CD1c-positive myeloid dendritic cell (primary cell): ENCODE measurements around the gene LRRC7.

Source experiments
- DNase-seq: peaks from one replicate; pipeline ENCODE4 v3.0.0-alpha.2; 2016; ENCODE audit errors: extremely low spot score

The LRRC7 gene

GRCh38 chr1:69776555-69776954 lies 208.8 kb downstream of the LRRC7 start:
- no peak for DNase-seq

DNA sequence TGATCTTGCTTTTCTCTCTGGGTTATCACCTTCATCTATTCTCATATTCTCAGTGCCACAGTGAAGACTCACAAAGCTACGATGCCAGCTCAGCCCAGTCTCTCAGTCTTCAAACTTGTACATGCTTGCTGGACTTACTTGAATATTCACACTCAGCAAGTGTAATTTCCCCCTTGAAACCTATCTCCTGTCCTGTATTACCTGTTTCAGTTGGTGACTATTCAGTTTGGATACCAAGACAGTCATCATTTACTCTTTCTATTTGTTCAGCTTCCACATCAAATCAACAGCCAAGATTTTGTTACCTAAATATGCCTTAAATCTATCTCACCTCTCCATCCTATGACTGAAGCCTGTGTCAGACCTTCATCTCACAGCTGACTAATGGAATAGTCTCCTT lies 209.7 kb downstream of the LRRC7 start:
- no peak for DNase-seq

- DNase-seq = no peak
These were observed 210.2 kb downstream of the LRRC7 start for GRCh38 chr1:69777971-69778370.

GRCh38 chr1:69787151-69787550 lies 219.4 kb downstream of the LRRC7 start:
- DNase-seq = no peak

GRCh38 chr1:69791311-69791710 lies 223.6 kb downstream of the LRRC7 start:
- no peak for DNase-seq

- no peak for DNase-seq
These were observed 227.1 kb downstream of the LRRC7 start for GRCh38 chr1:69794831-69795230.

GRCh38 chr1:69814926-69815325 lies 247.2 kb downstream of the LRRC7 start:
- DNase-seq = no peak

- no peak for DNase-seq
These were observed 257.2 kb downstream of the LRRC7 start for GRCh38 chr1:69824932-69825331.

- DNase-seq = no peak
These were observed 260.0 kb downstream of the LRRC7 start for GRCh38 chr1:69827732-69828131.

DNA sequence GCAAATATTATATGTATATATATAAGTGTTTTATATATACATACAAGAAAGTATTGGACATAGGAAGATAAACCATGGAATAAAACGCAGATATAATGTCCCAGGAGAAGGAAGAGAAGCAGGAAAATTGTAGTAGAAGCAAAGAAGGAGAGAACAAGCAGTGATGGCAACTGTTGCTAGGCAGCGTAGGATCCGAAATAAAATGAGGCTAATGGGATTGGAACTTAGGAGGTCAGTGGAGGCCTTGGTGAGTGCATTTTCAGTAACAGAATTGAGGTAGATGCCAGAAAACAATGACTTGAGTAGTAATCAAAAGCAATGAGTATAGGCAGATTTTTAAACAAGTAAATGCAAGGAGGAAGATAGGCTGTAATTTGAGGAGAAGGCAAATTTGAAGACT lies 265.8 kb downstream of the LRRC7 start:
- DNase-seq = no peak

DNA sequence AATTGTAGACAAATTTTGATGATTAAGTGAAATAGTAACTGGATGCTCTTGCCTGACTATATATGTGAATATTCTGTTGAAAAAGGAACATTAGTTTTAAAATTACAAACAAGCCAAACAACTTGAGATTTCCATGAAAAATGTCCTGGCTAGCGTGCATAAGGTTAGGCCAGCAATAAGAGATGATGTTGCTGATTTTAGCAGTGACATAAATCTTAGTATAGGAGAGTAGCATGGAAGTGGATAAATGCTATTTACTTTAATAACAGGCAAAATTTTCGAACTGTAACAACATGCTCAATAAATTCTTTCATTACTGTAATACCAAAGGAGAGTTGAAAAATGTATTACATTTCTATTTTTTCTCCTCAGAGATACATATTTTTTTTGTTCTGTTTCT lies 266.6 kb downstream of the LRRC7 start:
- no peak for DNase-seq

DNA sequence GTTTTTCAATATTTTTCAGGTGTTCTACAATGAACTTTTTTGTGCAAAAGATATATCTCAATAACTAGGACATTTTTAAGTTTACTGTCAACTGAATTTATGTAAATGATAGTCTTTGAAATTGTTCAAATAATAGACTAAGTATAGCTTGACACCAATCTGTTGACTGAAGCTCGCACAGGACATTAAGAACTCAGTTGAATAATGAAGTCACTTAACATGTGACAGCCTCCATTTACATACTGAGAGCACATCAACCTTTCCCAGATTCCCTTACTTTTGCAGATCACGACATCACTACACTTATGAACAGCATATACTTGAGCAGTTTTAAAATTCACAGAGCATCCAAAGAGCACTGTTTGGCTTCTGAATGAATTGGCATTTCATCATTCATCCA lies 268.2 kb downstream of the LRRC7 start:
- DNase-seq = no peak

DNA sequence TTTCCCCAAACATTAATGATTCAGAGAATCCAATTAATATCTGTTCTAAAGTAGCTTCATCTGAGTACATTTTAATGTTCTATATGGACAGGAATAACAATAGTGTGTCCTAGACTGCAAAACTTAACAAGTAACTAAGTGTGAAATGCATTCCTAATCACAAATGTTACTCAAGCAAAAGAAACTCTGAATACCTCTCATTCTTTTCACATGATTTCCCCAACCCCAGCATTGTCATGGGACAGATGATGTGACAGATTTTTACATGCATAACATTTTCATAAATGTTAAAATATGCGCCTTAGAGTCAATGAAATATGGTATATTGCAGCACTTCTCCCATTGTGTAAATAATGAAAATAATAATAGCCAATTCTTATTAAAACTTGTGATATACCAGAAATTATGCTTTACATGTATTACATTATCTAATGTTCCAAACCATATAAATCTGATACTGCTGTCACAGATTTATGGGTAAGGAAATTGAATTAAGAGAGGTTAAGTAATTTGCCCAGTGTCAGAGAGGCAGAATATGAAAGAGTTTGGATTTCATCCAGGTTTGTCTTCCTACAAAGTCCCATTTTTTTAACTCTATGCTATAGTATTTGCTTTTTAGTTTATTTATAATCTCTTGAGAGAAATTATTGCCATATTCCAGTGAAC lies 269.4 kb downstream of the LRRC7 start:
- no peak for DNase-seq

- no peak for DNase-seq
These were observed 274.6 kb downstream of the LRRC7 start for GRCh38 chr1:69842326-69842725.

DNA sequence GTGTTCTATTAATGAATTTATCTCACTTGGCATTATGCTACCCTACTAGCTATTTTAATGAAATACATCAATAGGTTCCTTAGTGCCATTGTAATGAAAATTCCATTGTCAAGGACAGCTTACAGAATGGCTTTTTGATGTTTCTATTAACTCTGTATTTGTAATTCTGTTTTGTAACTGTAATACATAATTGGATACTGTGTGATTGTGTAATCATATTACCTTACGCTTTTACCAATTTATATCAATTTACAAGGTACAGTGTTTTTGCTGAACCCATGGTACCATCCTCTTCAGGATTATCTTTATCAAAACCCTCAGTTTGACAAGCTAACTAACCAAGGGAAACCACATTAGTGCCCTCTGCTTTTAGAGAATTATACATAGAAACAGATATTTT lies 277.9 kb downstream of the LRRC7 start:
- DNase-seq = no peak

DNA sequence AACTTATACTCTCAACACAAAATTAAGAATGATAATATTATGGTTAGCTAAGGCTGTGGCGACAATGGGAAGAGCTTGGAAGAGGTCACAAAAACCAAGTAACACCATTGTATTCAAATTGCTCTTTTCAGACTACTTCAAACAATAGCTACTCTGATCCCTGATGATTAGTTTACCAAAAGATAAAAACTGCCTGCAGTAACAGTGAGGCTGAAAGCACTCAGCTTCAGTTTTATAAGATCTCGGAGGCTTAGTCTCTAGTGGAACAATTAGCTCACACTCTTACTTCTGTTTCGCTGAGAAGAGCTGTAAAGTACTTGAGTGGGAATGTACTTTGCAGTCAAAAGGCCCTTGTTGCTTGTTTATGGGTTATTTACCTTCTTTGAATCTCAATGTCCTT lies 278.5 kb downstream of the LRRC7 start:
- DNase-seq = no peak

DNA sequence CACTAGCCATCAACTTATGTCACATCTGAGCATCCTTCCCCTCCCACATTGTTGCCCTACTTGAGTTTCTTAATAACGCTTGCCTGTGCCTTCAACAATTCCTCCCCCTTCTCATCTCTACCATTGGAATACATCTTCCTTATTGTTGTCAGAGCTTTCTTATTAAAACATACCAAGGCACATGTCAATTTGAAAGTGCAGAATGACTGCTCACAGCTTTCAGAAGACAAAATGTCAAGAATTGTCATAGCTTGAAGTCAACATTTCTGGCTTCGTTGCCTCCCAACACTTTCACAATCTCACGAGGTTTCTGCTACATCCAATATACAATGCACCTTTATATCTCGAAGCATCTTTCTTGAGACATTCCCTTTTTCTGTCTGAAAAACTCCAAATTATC lies 279.9 kb downstream of the LRRC7 start:
- DNase-seq = no peak

DNA sequence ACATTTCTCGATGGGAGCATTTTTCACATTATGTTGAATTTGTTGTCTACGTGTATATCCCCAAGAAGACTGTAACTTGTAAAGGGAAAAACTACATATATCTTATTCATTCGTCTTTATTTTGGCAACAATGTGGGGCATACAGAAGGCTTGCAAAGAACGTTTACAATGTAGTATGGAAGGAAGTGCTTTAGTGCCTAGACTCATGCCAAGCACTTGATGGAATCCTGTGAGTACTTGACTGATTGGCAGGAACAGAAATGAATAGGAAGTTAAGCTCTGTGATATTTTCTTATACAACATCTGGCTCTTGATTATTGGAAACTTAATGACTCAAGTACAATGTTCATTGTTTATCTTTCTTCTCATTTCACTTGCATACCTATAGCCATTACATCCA lies 284.4 kb downstream of the LRRC7 start:
- DNase-seq = no peak

DNA sequence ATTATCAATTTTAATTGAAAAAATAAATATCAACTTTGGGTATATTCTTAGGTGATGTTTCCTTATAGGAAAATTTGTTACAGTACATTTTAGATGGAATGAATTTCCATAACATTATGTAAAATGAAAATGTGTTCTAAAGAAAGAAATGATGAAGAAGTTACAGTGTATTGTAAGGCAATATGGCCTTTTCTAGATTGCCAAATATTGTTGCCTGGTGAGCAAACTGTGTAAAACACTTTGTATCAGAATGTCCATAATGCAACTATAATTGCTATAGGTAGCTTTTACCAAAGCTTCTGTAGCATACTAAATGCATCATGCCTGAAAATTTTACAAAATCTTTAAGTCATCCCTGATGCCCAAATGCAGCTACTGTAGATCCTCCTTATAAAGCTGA lies 285.0 kb downstream of the LRRC7 start:
- DNase-seq = no peak

GRCh38 chr1:69858534-69858933 lies 290.8 kb downstream of the LRRC7 start:
- DNase-seq = no peak

GRCh38 chr1:69861641-69862040 lies 293.9 kb downstream of the LRRC7 start:
- DNase-seq = no peak

- no peak for DNase-seq
These were observed 295.2 kb downstream of the LRRC7 start for GRCh38 chr1:69862906-69863305.

GRCh38 chr1:69863704-69864103 lies 296.0 kb downstream of the LRRC7 start:
- no peak for DNase-seq

DNA sequence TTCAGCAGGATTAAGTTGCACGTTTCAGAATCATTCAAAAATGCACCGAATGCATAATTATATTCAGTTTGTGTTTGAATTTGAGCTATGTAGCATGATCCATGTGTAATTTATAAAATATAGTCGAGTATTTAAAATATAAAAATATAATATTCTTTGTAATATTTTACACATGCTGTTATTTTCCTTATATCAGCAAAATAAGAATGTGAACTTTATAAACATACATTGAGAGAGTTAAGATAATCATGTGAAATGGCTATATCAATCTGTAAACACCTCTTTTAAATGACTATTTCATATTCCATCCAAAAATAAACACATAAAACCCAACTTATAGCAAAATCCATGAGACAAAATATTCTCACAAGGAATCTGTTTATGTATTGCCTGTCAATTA lies 303.7 kb downstream of the LRRC7 start:
- DNase-seq = no peak
